GM23338 (cell line): ENCODE measurements around the gene TMEM74B. TPM values are rescaled to one million over a fixed set of nuclear protein-coding genes. Genes with fewer than 3 reads are reported as not detected.

Experiments
- ATAC-seq: fragments of 200-7000 bp; cut with Tn5 transposase; 3 replicates; pipeline ENCODE4 v1.9.1; 2020
- DNase-seq: peaks from one replicate; pipeline ENCODE4 v3.0.0-alpha.2; 2015; ENCODE audit warnings: low spot score
- H2AFZ ChIP-seq: fragments of 200-600 bp; sonication (generic); 2 replicates; pipeline ENCODE4 v1.8.0; 2016; ENCODE audit warnings: antibody characterized with exemption, mild to moderate bottlenecking, moderate library complexity
- H3F3A ChIP-seq: fragments of 200-600 bp; sonication (generic); replicated peaks from 2 replicates; pipeline ENCODE4 v1.8.0; 2017; ENCODE audit warnings: antibody characterized with exemption, mixed run types, low read depth
- H3K27ac ChIP-seq: fragments of 200-600 bp; sonication (generic); 2 replicates; pipeline ENCODE4 v1.6.1; 2016; ENCODE audit warnings: low read depth
- H3K27me3 ChIP-seq: fragments of 200-600 bp; sonication (generic); 2 replicates; pipeline ENCODE4 v1.8.0; 2016; ENCODE audit warnings: mild to moderate bottlenecking, mixed run types, moderate library complexity; ENCODE audit not compliant: insufficient read depth
- H3K36me3 ChIP-seq: fragments of 200-600 bp; sonication (generic); 2 replicates; pipeline ENCODE4 v1.8.0; 2016; ENCODE audit warnings: mild to moderate bottlenecking; ENCODE audit not compliant: insufficient read depth
- H3K4me1 ChIP-seq: fragments of 200-600 bp; sonication (generic); 2 replicates; pipeline ENCODE4 v1.8.0; 2016; ENCODE audit warnings: mild to moderate bottlenecking, moderate library complexity; ENCODE audit not compliant: insufficient read depth
- H3K4me2 ChIP-seq: fragments of 200-600 bp; sonication (generic); 2 replicates; pipeline ENCODE4 v1.7.1; 2017; ENCODE audit warnings: mixed run types
- H3K4me3 ChIP-seq: fragments of 200-600 bp; sonication (generic); 2 replicates; pipeline ENCODE4 v1.6.1; 2016; ENCODE audit warnings: mixed run types
- H3K79me2 ChIP-seq: fragments of 200-600 bp; sonication (generic); replicated peaks from 2 replicates; pipeline ENCODE4 v1.8.0; 2017; ENCODE audit warnings: mild to moderate bottlenecking; ENCODE audit not compliant: insufficient read depth
- H3K9me2 ChIP-seq: fragments of 200-600 bp; sonication (generic); 2 replicates; pipeline ENCODE4 v1.8.0; 2017; ENCODE audit not compliant: insufficient read depth
- H4K20me1 ChIP-seq: fragments of 200-600 bp; sonication (generic); replicated peaks from 2 replicates; pipeline ENCODE4 v1.8.0; 2017; ENCODE audit warnings: mild to moderate bottlenecking; ENCODE audit not compliant: insufficient read depth
- H3K27ac Mint-ChIP-seq: 2 replicates; pipeline ENCODE4 v1.8.0; 2020; ENCODE audit warnings: inconsistent platforms, mild to moderate bottlenecking, moderate library complexity, mixed read lengths
- H3K27me3 Mint-ChIP-seq: 3 replicates; pipeline ENCODE4 v1.8.0; 2022; ENCODE audit warnings: low read depth, mild to moderate bottlenecking, moderate library complexity, mixed read lengths, inconsistent platforms; ENCODE audit not compliant: insufficient read depth, poor library complexity
- H3K36me3 Mint-ChIP-seq: 3 replicates; pipeline ENCODE4 v1.8.0; 2021; ENCODE audit warnings: low read depth, mild to moderate bottlenecking, inconsistent platforms, moderate library complexity, mixed read lengths
- H3K4me1 Mint-ChIP-seq: 3 replicates; pipeline ENCODE4 v1.8.0; 2020; ENCODE audit warnings: mild to moderate bottlenecking, inconsistent platforms, mixed read lengths
- H3K4me3 Mint-ChIP-seq: 3 replicates; pipeline ENCODE4 v1.8.0; 2021; ENCODE audit warnings: moderate library complexity, mild to moderate bottlenecking, inconsistent platforms, mixed read lengths
- H3K9me3 Mint-ChIP-seq: 3 replicates; pipeline ENCODE4 v1.8.0; 2020; ENCODE audit warnings: moderate library complexity, mild to moderate bottlenecking, inconsistent platforms, mixed read lengths
- CREB1 ChIP-seq: fragments of 250-450 bp; sonication (Bioruptor Pico); IDR thresholded peaks from 2 replicates; pipeline ENCODE4 v1.5.0; 2020; ENCODE audit warnings: low read depth, mild to moderate bottlenecking, moderate library complexity
- CTCF ChIP-seq, 2 experiments: fragments of 200-600 bp in 1 of 2; sonication (generic) in 1 of 2; conservative IDR thresholded peaks; 2 replicates each; pipeline versions ENCODE4 v1.5.1 to v1.6.1; 2016 to 2017; ENCODE audit warnings: antibody characterized with exemption in 2 of 2, low read depth in 2 of 2, mild to moderate bottlenecking in 2 of 2, moderate library complexity in 1 of 2
- ETS1 ChIP-seq: IDR thresholded peaks from 2 replicates; pipeline ENCODE4 v1.6.1; 2016; ENCODE audit warnings: antibody characterized with exemption
- EZH2 ChIP-seq: fragments of 200-600 bp; sonication (generic); IDR thresholded peaks from one replicate; pipeline ENCODE4 v1.8.0; 2017; ENCODE audit warnings: antibody characterized with exemption, mild to moderate bottlenecking, low read depth; ENCODE audit not compliant: unreplicated experiment
- EZH2phosphoT487 ChIP-seq: fragments of 200-600 bp; sonication (generic); IDR thresholded peaks from one replicate; pipeline ENCODE4 v1.8.1; 2018; ENCODE audit warnings: antibody characterized with exemption; ENCODE audit not compliant: unreplicated experiment
- JUNB ChIP-seq: IDR thresholded peaks from one replicate; pipeline ENCODE4 v1.6.1; 2016; ENCODE audit warnings: antibody characterized with exemption; ENCODE audit not compliant: unreplicated experiment
- NANOG ChIP-seq: IDR thresholded peaks from 2 replicates; pipeline ENCODE4 v1.6.1; 2016; ENCODE audit warnings: antibody characterized with exemption, borderline replicate concordance
- POLR2AphosphoS5 ChIP-seq: IDR thresholded peaks from 2 replicates; pipeline ENCODE4 v1.6.1; 2016; ENCODE audit warnings: antibody characterized with exemption, low read depth
- REST ChIP-seq: IDR thresholded peaks from one replicate; pipeline ENCODE4 v1.6.1; 2018; ENCODE audit warnings: antibody characterized with exemption; ENCODE audit not compliant: unreplicated experiment
- STAT1 ChIP-seq: IDR thresholded peaks from one replicate; pipeline ENCODE4 v1.6.1; 2016; ENCODE audit warnings: antibody characterized with exemption; ENCODE audit not compliant: unreplicated experiment
- ZNF114 ChIP-seq: fragments of 250-450 bp; sonication (Bioruptor Pico); IDR thresholded peaks from 2 replicates; pipeline ENCODE4 v1.5.0; 2020; ENCODE audit warnings: mild to moderate bottlenecking, moderate library complexity
- ZNF331 ChIP-seq: fragments of 250-450 bp; sonication (Bioruptor Pico); IDR thresholded peaks from 2 replicates; pipeline ENCODE4 v1.5.0; 2020; ENCODE audit warnings: low read depth, mild to moderate bottlenecking, moderate library complexity
- ZNF462 ChIP-seq: fragments of 250-450 bp; sonication (Bioruptor Pico); IDR thresholded peaks from 2 replicates; pipeline ENCODE4 v1.5.0; 2020; ENCODE audit warnings: mild to moderate bottlenecking, moderate library complexity
- polyA plus RNA-seq: library from polyadenylated mRNA; unstranded; fragments of >200 nt; fragmentation: Nextera tagmentation; extraction: Ambion mirVana; gene quantifications from 2 replicates; pipeline ENCODE4 v1.2.1, GENCODE V29; 2016
- total RNA-seq: library from RNA; depleted of rRNA; stranded (reverse); fragments of >200 nt; shearing (Covaris generic); gene quantifications from 2 replicates; pipeline ENCODE4 v1.2.3, GENCODE V29; 2014

TMEM74B gene
- total and polyA plus RNA-seq, 2 experiments from 2014 or later: 1.0 to 4.8 TPM

- Mint-ChIP-seq H3K27ac (no peak overlapping the region), H3K4me1 (no peaks in the 10 kb centered on the region), H3K36me3 (peaks cover 61% of the 10 kb centered on the region), H3K4me3 (no peak overlapping the region), H3K27me3 (no peaks in the 10 kb centered on the region), H3K9me3 (no peaks in the 10 kb centered on the region)
- peaks cover 32% of the 10 kb centered on the region for H3K79me2 ChIP-seq
- H3K4me1 ChIP-seq: no peaks in the 10 kb centered on the region
- H2AFZ ChIP-seq: no peak overlapping the region
- no peaks in the 10 kb centered on the region for H3F3A ChIP-seq
- H3K9me2 ChIP-seq: no peaks in the 10 kb centered on the region
- peaks cover 11% of the 10 kb centered on the region for H4K20me1 ChIP-seq
- TF ChIP-seq ETS1 (no peak), ZNF114 (CRISPR knock-in tag) (no peak), ZNF462 (CRISPR knock-in tag) (no peak), REST (no peak), CTCF (conservative IDR thresholded peaks at IDR 0.05; ENCODE audit: low read depth in 2 of 2) (no peak), ZNF331 (CRISPR knock-in tag) (no peak), STAT1 (no peak), EZH2 (no peak), POLR2AphosphoS5 (no peak), EZH2phosphoT487 (no peak), NANOG (no peak), JUNB (no peak), CREB1 (CRISPR knock-in tag) (no peak)
- DNase-seq: no peak
- H3K4me2 ChIP-seq: no peak overlapping the region
- no peak overlapping the region for H3K4me3 ChIP-seq
- no peak for ATAC-seq
- H3K27me3 ChIP-seq: no peaks in the 10 kb centered on the region
- H3K36me3 ChIP-seq: peaks cover 33% of the 10 kb centered on the region
- H3K27ac ChIP-seq: no peak overlapping the region
Observed at GRCh38 chr20:1134836-1135235, 49.9 kb downstream of the TMEM74B start.
